NOMO-1 treated with DMSO at 0.1 percent for 48 hours (cell line): Measurements from ENCODE around the gene PPP2R2B.

Experiments
- DNase-seq: peaks from one replicate; lab custom pipeline; 2025; ENCODE audit not compliant: unreplicated experiment; lab: John Stamatoyannopoulos, UW

The PPP2R2B gene

DNA sequence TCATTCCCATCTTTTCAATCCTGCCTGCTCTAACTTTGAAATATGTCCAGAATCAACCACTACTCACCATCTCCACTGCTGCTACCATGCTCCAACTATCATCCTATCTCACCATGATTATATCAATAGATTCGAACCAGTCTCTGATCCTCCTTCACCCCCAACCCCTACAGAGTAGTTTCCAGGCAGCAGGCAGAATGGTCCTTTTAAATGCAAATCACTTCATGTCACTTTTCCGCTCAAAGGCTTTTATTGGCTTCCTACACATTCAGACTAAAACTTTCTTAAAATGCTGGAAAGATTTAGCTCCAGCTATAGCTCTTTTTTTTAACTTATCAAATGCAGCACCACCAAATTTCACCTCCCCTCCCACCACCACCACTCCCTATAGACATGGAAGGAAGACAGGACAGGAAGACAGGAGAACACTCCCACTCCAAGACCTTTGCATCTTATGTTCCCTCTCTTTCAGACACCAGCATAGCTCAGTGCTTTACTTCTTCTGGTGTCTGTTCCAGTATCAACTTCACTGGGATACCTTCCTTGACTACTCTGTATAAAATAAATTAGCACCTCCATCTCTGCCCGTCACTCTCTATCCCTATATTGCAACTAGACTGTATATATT, 9.9 kb upstream of the PPP2R2B start:
- no peak for DNase-seq

- DNase-seq, result no peak
Observed at GRCh38 chr5:146884066-146884626, 5.6 kb upstream of the PPP2R2B start.

GRCh38 chr5:146883511-146883910, 5.0 kb upstream of the PPP2R2B start:
- DNase-seq, result no peak

- DNase-seq, result no peak
Observed at GRCh38 chr5:146880966-146881365, 2.4 kb upstream of the PPP2R2B start.

DNA sequence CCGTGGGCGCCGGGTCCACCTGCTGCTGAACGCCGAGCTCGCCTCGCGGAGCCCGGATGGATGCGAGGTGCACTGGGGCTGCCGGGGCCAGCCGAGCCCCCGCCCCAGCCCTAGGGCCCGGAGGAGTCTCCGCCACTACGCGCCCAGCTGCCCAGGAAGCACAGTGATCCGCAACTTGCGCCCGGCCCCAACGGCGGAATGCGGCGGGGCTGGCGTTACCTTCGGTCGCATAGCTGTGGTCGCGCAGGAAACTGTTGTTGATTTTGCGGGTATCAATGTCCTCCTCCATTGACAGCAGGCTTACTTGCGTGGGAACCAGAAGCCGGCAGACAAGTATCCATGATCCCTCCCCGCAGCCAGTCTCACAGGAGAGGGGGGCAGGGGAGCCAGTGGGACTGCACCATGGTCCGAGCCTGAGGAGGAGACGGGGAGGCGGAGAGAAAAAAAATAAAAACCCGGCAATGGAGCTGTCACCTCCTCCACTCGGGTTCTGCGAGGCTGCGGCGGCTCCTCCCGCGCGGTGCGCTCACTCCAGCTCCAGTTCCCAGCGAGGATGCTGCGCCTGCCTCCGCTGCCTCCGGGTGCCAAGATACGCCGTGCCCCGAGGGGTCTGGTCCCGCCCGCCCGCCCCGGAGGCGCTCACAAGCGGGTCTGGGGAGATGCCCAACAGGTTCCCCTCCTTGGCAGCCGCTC, 628 bp downstream of the PPP2R2B start:
- DNase-seq, result no peak

DNA sequence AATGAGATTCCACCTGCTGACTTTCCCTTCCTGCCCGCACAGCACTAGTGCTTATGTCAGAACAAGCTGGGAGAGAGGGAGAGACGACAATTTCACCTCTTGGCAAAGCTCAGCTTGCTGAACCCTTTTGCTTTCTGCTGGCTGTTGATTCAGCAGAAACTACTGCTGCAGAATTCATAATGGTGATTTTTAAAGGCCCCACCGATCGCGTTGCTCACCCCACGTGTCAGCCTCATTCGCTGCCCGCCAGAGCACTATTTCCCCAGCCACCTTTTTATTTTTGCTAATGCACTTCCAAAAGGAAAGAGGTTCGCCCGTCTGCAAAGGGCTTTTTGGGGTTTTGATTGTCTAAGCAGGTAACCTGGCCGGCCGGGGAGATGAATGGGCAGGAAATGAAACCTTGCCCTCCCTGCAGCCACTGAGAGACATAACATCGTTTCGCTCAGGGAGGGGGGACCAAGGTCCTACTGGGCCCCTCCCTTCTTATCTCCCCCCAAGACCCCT, 1.3 kb downstream of the PPP2R2B start:
- no peak for DNase-seq

- DNase-seq, result no peak
Observed at GRCh38 chr5:146873186-146873917, 5.2 kb downstream of the PPP2R2B start.

DNA sequence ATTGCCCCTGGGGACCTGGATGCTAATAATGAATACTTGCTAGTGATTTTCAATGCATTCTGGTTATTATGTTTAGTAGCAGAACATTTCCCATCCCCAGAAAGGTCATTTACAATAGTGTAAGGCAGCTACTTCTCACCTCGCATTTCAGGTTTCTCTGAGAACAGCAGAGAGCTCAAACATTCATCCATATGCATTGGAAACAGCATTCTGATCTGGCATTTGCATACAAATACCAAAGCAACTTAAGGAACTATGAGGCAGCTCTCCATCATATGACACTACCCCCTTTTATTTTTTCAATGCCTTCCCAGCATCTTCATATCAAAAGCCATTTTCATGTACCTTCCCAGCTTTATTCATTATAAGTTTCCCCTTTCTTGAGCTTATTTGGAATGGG, 6.4 kb downstream of the PPP2R2B start:
- DNase-seq, result no peak

DNA sequence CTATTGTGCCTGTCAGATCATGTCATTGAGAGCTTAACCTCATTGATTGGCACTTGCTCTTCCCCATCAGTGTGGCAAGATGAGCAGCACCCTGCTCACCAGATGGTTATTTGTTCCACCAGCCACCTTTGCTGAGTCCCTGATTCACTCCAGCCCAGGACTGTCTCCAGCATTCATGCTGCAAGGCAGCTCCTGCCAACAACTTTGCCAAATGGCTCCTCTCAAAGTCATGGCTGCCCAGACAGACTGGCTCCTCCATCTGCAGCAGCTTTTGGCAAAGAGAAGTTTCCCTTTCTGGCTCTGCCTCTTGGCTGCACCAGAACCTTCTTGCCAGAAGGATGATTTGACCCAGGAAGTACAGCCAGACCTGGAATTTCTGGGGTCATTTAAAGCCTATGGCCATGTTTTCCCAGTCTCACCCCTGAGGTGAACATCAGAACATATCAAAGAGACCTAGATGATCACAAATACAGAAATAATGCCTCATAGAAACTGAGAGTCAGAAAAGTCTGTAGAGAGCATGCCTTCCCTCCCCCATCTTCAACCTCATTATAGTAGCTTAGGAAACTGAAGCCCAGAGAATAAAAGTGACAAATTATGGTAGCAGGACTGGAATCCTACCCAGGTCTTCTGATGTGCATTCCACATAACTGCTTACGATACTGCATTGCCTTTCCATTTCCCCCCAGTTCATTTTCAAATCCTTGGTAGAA, 10.4 kb downstream of the PPP2R2B start:
- no peak for DNase-seq

GRCh38 chr5:146866263-146866662, 12.3 kb downstream of the PPP2R2B start:
- DNase-seq, result no peak

GRCh38 chr5:146862641-146863040, 15.9 kb downstream of the PPP2R2B start:
- DNase-seq, result no peak

GRCh38 chr5:146860213-146860893, 18.2 kb downstream of the PPP2R2B start:
- DNase-seq, result no peak

GRCh38 chr5:146852089-146852488, 26.5 kb downstream of the PPP2R2B start:
- no peak for DNase-seq

- DNase-seq, result no peak
Observed at GRCh38 chr5:146851133-146851532, 27.4 kb downstream of the PPP2R2B start.

DNA sequence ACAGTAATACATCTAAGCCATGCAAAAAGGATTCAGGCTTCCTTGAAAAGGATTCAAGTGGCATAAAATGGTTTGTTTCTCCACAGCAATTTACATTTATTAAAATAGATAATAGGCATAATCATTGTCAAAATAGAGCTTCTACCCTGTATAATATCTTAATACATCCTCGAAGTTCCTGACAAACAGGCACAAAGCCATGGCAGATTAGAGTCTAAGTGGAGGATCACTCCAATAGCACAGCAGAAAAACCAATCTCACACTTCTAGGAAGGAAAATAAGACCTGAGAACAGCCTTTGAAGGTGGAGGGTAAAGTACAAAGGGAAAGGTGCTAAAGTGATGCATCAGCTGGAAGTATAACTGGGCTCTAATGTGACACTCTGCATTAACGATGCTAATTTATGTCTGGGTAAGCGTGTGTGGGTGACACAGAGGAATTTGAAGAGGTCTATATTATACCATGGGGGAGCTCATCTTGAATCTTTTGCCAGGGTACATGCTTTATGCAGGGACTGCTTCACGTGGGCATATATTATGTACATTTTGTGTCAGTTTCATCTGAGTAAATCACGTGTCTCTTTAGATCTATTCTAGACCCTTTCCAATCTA, 28.8 kb downstream of the PPP2R2B start:
- no peak for DNase-seq

- DNase-seq, result no peak
Observed at GRCh38 chr5:146848133-146848532, 30.4 kb downstream of the PPP2R2B start.

DNA sequence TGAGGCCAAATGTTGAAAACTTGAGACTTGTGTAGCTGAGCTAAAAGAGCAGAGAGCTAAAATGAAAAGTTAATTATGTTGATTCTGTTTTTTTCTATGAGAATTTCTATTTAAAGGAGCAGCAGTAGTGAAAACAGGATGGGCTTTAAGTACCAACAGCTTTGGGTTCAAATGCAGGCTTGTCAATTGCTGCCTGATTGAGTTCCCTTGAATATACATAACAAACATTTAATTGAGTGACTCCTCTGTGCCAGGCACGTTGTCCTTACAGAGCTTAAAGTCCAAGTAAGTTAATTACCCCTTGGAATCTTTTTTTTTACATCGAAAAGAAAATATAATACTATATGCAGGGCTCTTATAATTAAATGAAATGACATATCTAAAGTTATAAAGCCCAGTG, 38.5 kb downstream of the PPP2R2B start:
- no peak for DNase-seq

DNA sequence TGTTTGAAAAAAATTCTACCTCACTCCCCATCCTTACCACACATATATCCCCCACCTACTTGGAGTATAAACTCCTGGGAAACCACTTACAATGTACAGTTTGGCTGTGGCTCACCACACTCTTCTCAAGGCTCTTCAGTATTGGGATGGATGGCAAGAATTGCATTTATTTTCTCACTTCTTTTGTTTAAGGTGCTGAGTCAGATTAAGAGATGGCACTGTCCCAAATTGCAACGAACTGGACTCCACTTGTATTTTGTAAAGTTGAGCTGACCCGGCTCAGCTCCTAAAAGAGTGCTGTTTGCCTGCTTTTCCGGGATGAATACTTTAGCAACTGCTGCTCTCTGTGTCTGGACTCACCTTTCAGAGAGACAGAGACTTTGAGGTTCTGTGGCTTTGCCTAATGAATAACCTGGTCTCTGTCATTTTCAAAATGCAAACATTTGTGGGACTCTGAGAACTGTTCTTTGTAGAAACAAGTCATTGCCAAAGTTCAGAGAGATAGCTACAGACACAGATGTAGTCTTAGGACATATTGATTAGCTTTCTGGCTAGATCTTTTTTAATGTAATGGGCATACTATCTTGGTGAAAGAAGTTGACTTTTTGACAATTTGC, 42.2 kb downstream of the PPP2R2B start:
- DNase-seq, result no peak

- no peak for DNase-seq
Observed at GRCh38 chr5:146832985-146833732, 45.4 kb downstream of the PPP2R2B start.
